ENCODE data around the gene NUP62. TPM values are rescaled to one million over a fixed set of nuclear protein-coding genes. Genes with fewer than 3 reads are reported as not detected.

Gene NUP62
- polyA plus RNA-seq, 2 donors: 16.5 to 21.4 TPM

GRCh38 chr19:49921871-49922795, 7.2 kb downstream of the NUP62 start:
- Histone ChIP-seq H3K36me3 (ENCODE audit: control insufficient read depth in 2 of 2, insufficient read depth in 2 of 2, low read length in 1 of 2) (peaks cover 7 to 39% of the 10 kb centered on the region in 2 donors), H3K27ac (ENCODE audit: low read depth in 2 of 2, low read length in 1 of 2) (no peak overlapping the region), H3K27me3 (ENCODE audit: control insufficient read depth in 1 of 2, insufficient read depth in 2 of 2, low read length in 2 of 2) (no peaks in the 10 kb centered on the region), H3K9me3 (ENCODE audit: control insufficient read depth in 2 of 2, insufficient read depth in 1 of 2, low read depth in 1 of 2, low read length in 1 of 2) (no peaks in the 10 kb centered on the region), H3K4me3 (ENCODE audit: low read depth in 1 of 2, low read length in 2 of 2) (no peak overlapping the region), H3K4me1 (ENCODE audit: control insufficient read depth in 2 of 2, insufficient read depth in 2 of 2, low read length in 1 of 2) (peaks cover 0 to 2% of the 10 kb centered on the region in 2 donors)
- WGBS, 2 donors: 78 to 80% methylated on average over 22 of the region's 22 CpGs

GRCh38 chr19:49920624-49921363, 8.5 kb downstream of the NUP62 start:
- H3K4me3 ChIP-seq (ENCODE audit: low read depth in 1 of 2, low read length in 2 of 2): no peak overlapping the region
- no peak overlapping the region for H3K27ac ChIP-seq (ENCODE audit: low read depth in 2 of 2, low read length in 1 of 2)
- H3K36me3 ChIP-seq (ENCODE audit: control insufficient read depth in 2 of 2, insufficient read depth in 2 of 2, low read length in 1 of 2): peaks cover 7 to 42% of the 10 kb centered on the region in 2 donors
- 91% methylated on average over 24 of the region's 24 CpGs for WGBS, 2 donors
- H3K4me1 ChIP-seq (ENCODE audit: control insufficient read depth in 2 of 2, insufficient read depth in 2 of 2, low read length in 1 of 2): peaks cover 0 to 2% of the 10 kb centered on the region in 2 donors
- no peaks in the 10 kb centered on the region for H3K27me3 ChIP-seq (ENCODE audit: control insufficient read depth in 1 of 2, insufficient read depth in 2 of 2, low read length in 2 of 2)
- H3K9me3 ChIP-seq (ENCODE audit: control insufficient read depth in 2 of 2, insufficient read depth in 1 of 2, low read depth in 1 of 2, low read length in 1 of 2): no peaks in the 10 kb centered on the region

- Histone ChIP-seq H3K9me3 (ENCODE audit: control insufficient read depth in 2 of 2, insufficient read depth in 1 of 2, low read depth in 1 of 2, low read length in 1 of 2) (no peaks in the 10 kb centered on the region), H3K27ac (ENCODE audit: low read depth in 2 of 2, low read length in 1 of 2) (no peak overlapping the region), H3K4me3 (ENCODE audit: low read depth in 1 of 2, low read length in 2 of 2) (no peak overlapping the region), H3K36me3 (ENCODE audit: control insufficient read depth in 2 of 2, insufficient read depth in 2 of 2, low read length in 1 of 2) (peaks cover 3 to 41% of the 10 kb centered on the region in 2 donors), H3K27me3 (ENCODE audit: control insufficient read depth in 1 of 2, insufficient read depth in 2 of 2, low read length in 2 of 2) (no peaks in the 10 kb centered on the region), H3K4me1 (ENCODE audit: control insufficient read depth in 2 of 2, insufficient read depth in 2 of 2, low read length in 1 of 2) (peaks cover 0 to 2% of the 10 kb centered on the region in 2 donors)
- 95 to 97% methylated on average over 8 of the region's 8 CpGs for WGBS, 2 donors
Measured at GRCh38 chr19:49918089-49918488, 11.2 kb downstream of the NUP62 start.

GRCh38 chr19:49916839-49917733, 12.2 kb downstream of the NUP62 start:
- no peaks in the 10 kb centered on the region for H3K27me3 ChIP-seq (ENCODE audit: control insufficient read depth in 1 of 2, insufficient read depth in 2 of 2, low read length in 2 of 2)

GRCh38 chr19:49915271-49915670, 14.0 kb downstream of the NUP62 start:
- peaks cover 0 to 2% of the 10 kb centered on the region in 2 donors for H3K4me1 ChIP-seq (ENCODE audit: control insufficient read depth in 2 of 2, insufficient read depth in 2 of 2, low read length in 1 of 2)
- no peaks in the 10 kb centered on the region for H3K9me3 ChIP-seq (ENCODE audit: control insufficient read depth in 2 of 2, insufficient read depth in 1 of 2, low read depth in 1 of 2, low read length in 1 of 2)
- H3K27me3 ChIP-seq (ENCODE audit: control insufficient read depth in 1 of 2, insufficient read depth in 2 of 2, low read length in 2 of 2): no peaks in the 10 kb centered on the region
- H3K4me3 ChIP-seq (ENCODE audit: low read depth in 1 of 2, low read length in 2 of 2): no peak overlapping the region
- 98% methylated on average over 6 of the region's 6 CpGs for WGBS, 2 donors
- peaks cover 0 to 33% of the 10 kb centered on the region in 2 donors for H3K36me3 ChIP-seq (ENCODE audit: control insufficient read depth in 2 of 2, insufficient read depth in 2 of 2, low read length in 1 of 2)
- no peak overlapping the region for H3K27ac ChIP-seq (ENCODE audit: low read depth in 2 of 2, low read length in 1 of 2)

More at GRCh38 chr19:49916839-49917733, 12.2 kb downstream of the NUP62 start:
- H3K4me3 ChIP-seq (ENCODE audit: low read depth in 1 of 2, low read length in 2 of 2): no peak overlapping the region
- H3K4me1 ChIP-seq (ENCODE audit: control insufficient read depth in 2 of 2, insufficient read depth in 2 of 2, low read length in 1 of 2): peaks cover 0 to 2% of the 10 kb centered on the region in 2 donors
- WGBS, 2 donors: 84 to 89% methylated on average over 21 of the region's 21 CpGs
- H3K27ac ChIP-seq (ENCODE audit: low read depth in 2 of 2, low read length in 1 of 2): no peak overlapping the region
- peaks cover 2 to 46% of the 10 kb centered on the region in 2 donors for H3K36me3 ChIP-seq (ENCODE audit: control insufficient read depth in 2 of 2, insufficient read depth in 2 of 2, low read length in 1 of 2)
- no peaks in the 10 kb centered on the region for H3K9me3 ChIP-seq (ENCODE audit: control insufficient read depth in 2 of 2, insufficient read depth in 1 of 2, low read depth in 1 of 2, low read length in 1 of 2)

GRCh38 chr19:49913720-49914119, 15.6 kb downstream of the NUP62 start:
- no peaks in the 10 kb centered on the region for H3K9me3 ChIP-seq (ENCODE audit: control insufficient read depth in 2 of 2, insufficient read depth in 1 of 2, low read depth in 1 of 2, low read length in 1 of 2)
- WGBS, 2 donors: 89 to 92% methylated on average over 10 of the region's 10 CpGs
- no peak overlapping the region for H3K27ac ChIP-seq (ENCODE audit: low read depth in 2 of 2, low read length in 1 of 2)
- H3K4me3 ChIP-seq (ENCODE audit: low read depth in 1 of 2, low read length in 2 of 2): no peak overlapping the region
- no peaks in the 10 kb centered on the region for H3K27me3 ChIP-seq (ENCODE audit: control insufficient read depth in 1 of 2, insufficient read depth in 2 of 2, low read length in 2 of 2)
- peaks cover 0 to 40% of the 10 kb centered on the region in 2 donors for H3K36me3 ChIP-seq (ENCODE audit: control insufficient read depth in 2 of 2, insufficient read depth in 2 of 2, low read length in 1 of 2)
- H3K4me1 ChIP-seq (ENCODE audit: control insufficient read depth in 2 of 2, insufficient read depth in 2 of 2, low read length in 1 of 2): peaks cover 0 to 2% of the 10 kb centered on the region in 2 donors

GRCh38 chr19:49912965-49913685, 16.2 kb downstream of the NUP62 start:
- Histone ChIP-seq H3K4me3 (ENCODE audit: low read depth in 1 of 2, low read length in 2 of 2) (no peak overlapping the region), H3K27me3 (ENCODE audit: control insufficient read depth in 1 of 2, insufficient read depth in 2 of 2, low read length in 2 of 2) (no peaks in the 10 kb centered on the region), H3K9me3 (ENCODE audit: control insufficient read depth in 2 of 2, insufficient read depth in 1 of 2, low read depth in 1 of 2, low read length in 1 of 2) (no peaks in the 10 kb centered on the region), H3K36me3 (ENCODE audit: control insufficient read depth in 2 of 2, insufficient read depth in 2 of 2, low read length in 1 of 2) (peaks cover 0 to 44% of the 10 kb centered on the region in 2 donors), H3K4me1 (ENCODE audit: control insufficient read depth in 2 of 2, insufficient read depth in 2 of 2, low read length in 1 of 2) (no peaks in the 10 kb centered on the region), H3K27ac (ENCODE audit: low read depth in 2 of 2, low read length in 1 of 2) (no peak overlapping the region)
- WGBS, 2 donors: 82 to 85% methylated on average over 21 of the region's 21 CpGs

GRCh38 chr19:49911381-49912145, 17.7 kb downstream of the NUP62 start:
- peaks cover 0 to 46% of the 10 kb centered on the region in 2 donors for H3K36me3 ChIP-seq (ENCODE audit: control insufficient read depth in 2 of 2, insufficient read depth in 2 of 2, low read length in 1 of 2)
- no peak overlapping the region for H3K27ac ChIP-seq (ENCODE audit: low read depth in 2 of 2, low read length in 1 of 2)
- H3K9me3 ChIP-seq (ENCODE audit: control insufficient read depth in 2 of 2, insufficient read depth in 1 of 2, low read depth in 1 of 2, low read length in 1 of 2): no peaks in the 10 kb centered on the region
- 58 to 65% methylated on average over 9 of the region's 9 CpGs for WGBS, 2 donors
- no peaks in the 10 kb centered on the region for H3K27me3 ChIP-seq (ENCODE audit: control insufficient read depth in 1 of 2, insufficient read depth in 2 of 2, low read length in 2 of 2)
- H3K4me3 ChIP-seq (ENCODE audit: low read depth in 1 of 2, low read length in 2 of 2): no peak overlapping the region
- no peaks in the 10 kb centered on the region for H3K4me1 ChIP-seq (ENCODE audit: control insufficient read depth in 2 of 2, insufficient read depth in 2 of 2, low read length in 1 of 2)

Data from esophagus (tissue), 2 donors.